Measurements from ENCODE around the gene CAND1. TPM values are rescaled to one million over a fixed set of nuclear protein-coding genes. Genes with fewer than 3 reads are reported as not detected.

The CAND1 gene
- total RNA-seq, 1 experiment from 2014 or later = 190 TPM

DNA sequence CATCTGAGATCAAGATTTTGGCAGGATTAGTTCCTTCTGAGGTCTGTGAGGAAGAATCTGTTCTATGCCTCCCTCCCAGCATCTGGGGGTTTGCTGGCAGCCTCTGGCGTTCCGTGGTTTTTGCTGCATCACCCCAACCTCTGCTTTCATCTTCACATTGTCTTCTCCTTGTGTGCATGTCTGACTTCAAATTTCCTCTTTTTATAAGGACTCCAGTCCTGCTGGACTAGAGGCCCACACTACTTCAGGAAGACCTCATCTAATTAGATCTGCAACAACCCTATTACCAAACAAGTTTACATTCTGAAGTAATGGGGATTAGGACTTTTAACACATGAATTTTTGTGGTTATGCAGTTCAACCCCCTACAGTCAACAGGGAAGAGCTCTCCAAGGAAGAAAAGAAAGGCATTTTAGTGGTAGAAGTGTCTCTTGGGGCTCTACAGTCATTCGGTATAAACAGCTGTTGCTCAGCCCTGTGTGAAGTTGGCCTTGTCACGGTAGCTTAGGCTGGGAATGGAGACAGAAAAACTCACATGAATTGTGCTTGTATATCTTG lies 89.7 kb downstream of the CAND1 start:
- ATAC-seq = no peak
- intact Hi-C loops (cut with micrococcal nuclease; ENCODE audit: unreplicated experiment) = loop anchor here (5.0 kb wide), 2 partner anchors 83 to 583 kb away; no protein-coding TSS in a partner anchor
- Histone ChIP-seq H3K27me3 (ENCODE audit: control insufficient read depth, insufficient read depth, low read length) (no peaks in the 10 kb centered on the region), H3K4me1 (ENCODE audit: control insufficient read depth, insufficient read depth, low read length) (no peaks in the 10 kb centered on the region), H3K4me3 (ENCODE audit: low read depth in 2 of 2, low read length in 2 of 2) (no peak overlapping the region), H3K36me3 (ENCODE audit: control insufficient read depth, insufficient read depth, low read length) (no peaks in the 10 kb centered on the region), H3K9me3 (ENCODE audit: control insufficient read depth, insufficient read depth, low read depth, low read length) (no peaks in the 10 kb centered on the region), H3K27ac (ENCODE audit: low read length) (no peak overlapping the region)
- no TSS peak for BruUV-seq (replicated peaks)
- in situ Hi-C loops (cut with HindIII; ENCODE audit: low pct_unique_long_range_greater_than_20kb, low sequenced_read_pairs) = no loop called here
- ChIA-PET POLR2A (no interaction called here), CTCF (no interaction called here)
- DNase-seq (ENCODE audit: low read depth, low spot score) = no peak
- TF ChIP-seq, protein P1, sequence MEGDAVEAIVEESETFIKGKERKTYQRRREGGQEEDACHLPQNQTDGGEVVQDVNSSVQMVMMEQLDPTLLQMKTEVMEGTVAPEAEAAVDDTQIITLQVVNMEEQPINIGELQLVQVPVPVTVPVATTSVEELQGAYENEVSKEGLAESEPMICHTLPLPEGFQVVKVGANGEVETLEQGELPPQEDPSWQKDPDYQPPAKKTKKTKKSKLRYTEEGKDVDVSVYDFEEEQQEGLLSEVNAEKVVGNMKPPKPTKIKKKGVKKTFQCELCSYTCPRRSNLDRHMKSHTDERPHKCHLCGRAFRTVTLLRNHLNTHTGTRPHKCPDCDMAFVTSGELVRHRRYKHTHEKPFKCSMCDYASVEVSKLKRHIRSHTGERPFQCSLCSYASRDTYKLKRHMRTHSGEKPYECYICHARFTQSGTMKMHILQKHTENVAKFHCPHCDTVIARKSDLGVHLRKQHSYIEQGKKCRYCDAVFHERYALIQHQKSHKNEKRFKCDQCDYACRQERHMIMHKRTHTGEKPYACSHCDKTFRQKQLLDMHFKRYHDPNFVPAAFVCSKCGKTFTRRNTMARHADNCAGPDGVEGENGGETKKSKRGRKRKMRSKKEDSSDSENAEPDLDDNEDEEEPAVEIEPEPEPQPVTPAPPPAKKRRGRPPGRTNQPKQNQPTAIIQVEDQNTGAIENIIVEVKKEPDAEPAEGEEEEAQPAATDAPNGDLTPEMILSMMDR (IDR thresholded peaks at IDR 0.05) = no peak
- TF ChIP-seq TCF7L2 (IDR thresholded peaks at IDR 0.05; ENCODE audit: low read depth, low read length) (no peak), SIN3A (IDR thresholded peaks at IDR 0.05; ENCODE audit: borderline replicate concordance, insufficient read depth, low read depth, low read length) (no peak), POLR2AphosphoS5 (IDR thresholded peaks at IDR 0.05; ENCODE audit: low read depth, low read length) (no peak)
- TF ChIP-seq, protein P2, sequence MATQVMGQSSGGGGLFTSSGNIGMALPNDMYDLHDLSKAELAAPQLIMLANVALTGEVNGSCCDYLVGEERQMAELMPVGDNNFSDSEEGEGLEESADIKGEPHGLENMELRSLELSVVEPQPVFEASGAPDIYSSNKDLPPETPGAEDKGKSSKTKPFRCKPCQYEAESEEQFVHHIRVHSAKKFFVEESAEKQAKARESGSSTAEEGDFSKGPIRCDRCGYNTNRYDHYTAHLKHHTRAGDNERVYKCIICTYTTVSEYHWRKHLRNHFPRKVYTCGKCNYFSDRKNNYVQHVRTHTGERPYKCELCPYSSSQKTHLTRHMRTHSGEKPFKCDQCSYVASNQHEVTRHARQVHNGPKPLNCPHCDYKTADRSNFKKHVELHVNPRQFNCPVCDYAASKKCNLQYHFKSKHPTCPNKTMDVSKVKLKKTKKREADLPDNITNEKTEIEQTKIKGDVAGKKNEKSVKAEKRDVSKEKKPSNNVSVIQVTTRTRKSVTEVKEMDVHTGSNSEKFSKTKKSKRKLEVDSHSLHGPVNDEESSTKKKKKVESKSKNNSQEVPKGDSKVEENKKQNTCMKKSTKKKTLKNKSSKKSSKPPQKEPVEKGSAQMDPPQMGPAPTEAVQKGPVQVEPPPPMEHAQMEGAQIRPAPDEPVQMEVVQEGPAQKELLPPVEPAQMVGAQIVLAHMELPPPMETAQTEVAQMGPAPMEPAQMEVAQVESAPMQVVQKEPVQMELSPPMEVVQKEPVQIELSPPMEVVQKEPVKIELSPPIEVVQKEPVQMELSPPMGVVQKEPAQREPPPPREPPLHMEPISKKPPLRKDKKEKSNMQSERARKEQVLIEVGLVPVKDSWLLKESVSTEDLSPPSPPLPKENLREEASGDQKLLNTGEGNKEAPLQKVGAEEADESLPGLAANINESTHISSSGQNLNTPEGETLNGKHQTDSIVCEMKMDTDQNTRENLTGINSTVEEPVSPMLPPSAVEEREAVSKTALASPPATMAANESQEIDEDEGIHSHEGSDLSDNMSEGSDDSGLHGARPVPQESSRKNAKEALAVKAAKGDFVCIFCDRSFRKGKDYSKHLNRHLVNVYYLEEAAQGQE (IDR thresholded peaks at IDR 0.05; ENCODE audit: insufficient read depth in 1 of 2, low read depth in 2 of 2, low read length in 1 of 2) = no peak

DNA sequence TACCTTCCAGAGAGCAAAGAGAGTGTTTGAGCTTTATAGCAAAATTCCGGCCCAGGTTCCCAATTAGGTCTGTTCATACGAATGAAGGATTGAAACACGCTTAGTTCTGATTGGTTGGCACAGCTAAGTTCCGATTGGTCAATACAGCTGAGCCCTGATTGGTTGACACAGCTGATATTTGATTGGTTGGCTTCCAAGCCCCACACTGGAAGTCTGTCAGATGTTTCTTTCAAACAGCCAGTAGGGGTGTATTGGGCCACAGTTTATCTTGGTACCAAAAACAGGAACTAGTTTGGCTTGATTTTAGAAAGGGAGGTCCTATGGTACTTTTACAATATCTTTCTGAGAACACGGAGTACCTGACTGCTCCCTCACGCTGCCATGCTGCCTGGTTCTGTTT lies 93.4 kb downstream of the CAND1 start:
- POLR2A ChIA-PET = no interaction called here
- CTCF ChIA-PET = no interaction called here
- Histone ChIP-seq H3K4me1 (ENCODE audit: control insufficient read depth, insufficient read depth, low read length) (no peaks in the 10 kb centered on the region), H3K27ac (ENCODE audit: low read length) (no peak overlapping the region), H3K4me3 (ENCODE audit: low read depth in 2 of 2, low read length in 2 of 2) (no peak overlapping the region), H3K27me3 (ENCODE audit: control insufficient read depth, insufficient read depth, low read length) (no peaks in the 10 kb centered on the region), H3K9me3 (ENCODE audit: control insufficient read depth, insufficient read depth, low read depth, low read length) (no peaks in the 10 kb centered on the region), H3K36me3 (ENCODE audit: control insufficient read depth, insufficient read depth, low read length) (no peaks in the 10 kb centered on the region)
- BruUV-seq (replicated peaks) = no TSS peak
- ATAC-seq (no peak), DNase-seq (ENCODE audit: low read depth, low spot score) (no peak)
- intact Hi-C loops (cut with micrococcal nuclease; ENCODE audit: unreplicated experiment) (no loop called here), in situ Hi-C loops (cut with HindIII; ENCODE audit: low pct_unique_long_range_greater_than_20kb, low sequenced_read_pairs) (no loop called here)
- no peak for TF ChIP-seq TCF7L2 (IDR thresholded peaks at IDR 0.05; ENCODE audit: low read depth, low read length)
- TF ChIP-seq SIN3A (IDR thresholded peaks at IDR 0.05; ENCODE audit: borderline replicate concordance, insufficient read depth, low read depth, low read length) = no peak
- TF ChIP-seq, protein P1 (IDR thresholded peaks at IDR 0.05) = no peak
- TF ChIP-seq, protein P2 (IDR thresholded peaks at IDR 0.05; ENCODE audit: insufficient read depth in 1 of 2, low read depth in 2 of 2, low read length in 1 of 2) = no peak
- TF ChIP-seq POLR2AphosphoS5 (IDR thresholded peaks at IDR 0.05; ENCODE audit: low read depth, low read length) = no peak
